GM18867 (cell line): ENCODE measurements around the gene MINDY4.
"Not testable (repeated sequence)": the region's sequence is repeated elsewhere in the genome, so short reads cannot be mapped to it uniquely, and the experiment has no call there.

Source experiments
- ATAC-seq: cut with Tn5 transposase; IDR thresholded peaks from one replicate; pipeline ENCODE4 v1.9.1; 2021; ENCODE audit warnings: mild to moderate bottlenecking, moderate library complexity; ENCODE audit not compliant: unreplicated experiment

The MINDY4 gene

DNA sequence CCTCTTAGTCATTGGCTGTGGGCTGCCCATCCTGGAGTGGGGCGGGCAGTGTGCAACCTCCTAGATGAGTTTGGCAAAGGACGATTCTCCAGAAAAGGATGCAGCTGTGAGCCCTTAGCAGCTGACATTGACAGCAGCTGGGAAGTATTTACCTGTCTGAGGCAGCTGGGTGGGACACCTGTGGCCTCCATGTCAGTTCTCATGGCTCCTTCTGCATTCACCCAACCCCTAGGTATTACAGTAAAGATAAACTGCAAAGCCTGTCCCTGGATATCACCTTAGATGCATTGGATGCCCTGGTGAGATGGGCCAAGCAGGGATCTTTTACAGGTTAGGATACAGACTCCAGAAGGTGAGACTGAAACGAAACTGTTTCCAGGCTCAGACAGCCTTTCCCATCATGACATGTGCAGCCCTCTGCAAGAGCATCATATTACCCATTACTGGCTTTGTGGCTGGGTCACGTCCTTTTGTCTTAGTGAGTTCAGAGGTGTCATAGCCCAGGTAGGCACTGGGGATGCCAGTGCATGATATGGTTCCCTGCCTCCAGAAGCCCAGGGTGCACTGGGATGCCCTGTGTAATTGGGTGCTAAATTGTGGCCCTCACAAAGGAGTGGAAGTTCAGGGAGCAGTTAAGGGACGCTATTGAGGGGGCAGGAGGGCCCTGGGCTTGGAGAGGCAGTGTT is 28.9 kb downstream of the MINDY4 start:
- ATAC-seq, result no peak

DNA sequence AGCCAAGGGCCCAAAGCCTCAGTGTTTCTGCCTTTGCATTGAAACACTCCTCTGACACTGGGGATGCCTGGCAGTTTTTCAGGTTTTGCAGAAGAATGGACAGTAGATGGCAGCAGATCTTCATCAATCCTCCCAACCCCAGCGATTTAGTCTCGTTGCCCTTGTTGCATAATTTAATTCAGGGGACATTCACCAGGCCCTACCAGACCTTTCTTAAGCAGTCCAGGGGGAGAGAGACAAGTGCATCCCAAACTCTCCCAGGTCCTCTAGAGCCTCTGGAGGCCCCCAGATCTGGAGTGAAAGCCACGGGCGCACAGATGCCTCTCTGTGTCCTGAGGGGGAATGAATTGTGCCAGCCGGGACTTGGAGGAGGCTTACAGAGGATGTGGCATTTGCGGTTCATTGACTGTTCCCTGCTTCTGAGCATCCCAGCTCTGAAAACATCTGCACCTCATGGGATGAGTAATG is 29.6 kb downstream of the MINDY4 start:
- peak; percentile 44 for ATAC-seq

GRCh38 chr7:30802812-30803211 is 31.6 kb downstream of the MINDY4 start:
- no peak for ATAC-seq

GRCh38 chr7:30804078-30804661 is 33.0 kb downstream of the MINDY4 start:
- ATAC-seq, result no peak

DNA sequence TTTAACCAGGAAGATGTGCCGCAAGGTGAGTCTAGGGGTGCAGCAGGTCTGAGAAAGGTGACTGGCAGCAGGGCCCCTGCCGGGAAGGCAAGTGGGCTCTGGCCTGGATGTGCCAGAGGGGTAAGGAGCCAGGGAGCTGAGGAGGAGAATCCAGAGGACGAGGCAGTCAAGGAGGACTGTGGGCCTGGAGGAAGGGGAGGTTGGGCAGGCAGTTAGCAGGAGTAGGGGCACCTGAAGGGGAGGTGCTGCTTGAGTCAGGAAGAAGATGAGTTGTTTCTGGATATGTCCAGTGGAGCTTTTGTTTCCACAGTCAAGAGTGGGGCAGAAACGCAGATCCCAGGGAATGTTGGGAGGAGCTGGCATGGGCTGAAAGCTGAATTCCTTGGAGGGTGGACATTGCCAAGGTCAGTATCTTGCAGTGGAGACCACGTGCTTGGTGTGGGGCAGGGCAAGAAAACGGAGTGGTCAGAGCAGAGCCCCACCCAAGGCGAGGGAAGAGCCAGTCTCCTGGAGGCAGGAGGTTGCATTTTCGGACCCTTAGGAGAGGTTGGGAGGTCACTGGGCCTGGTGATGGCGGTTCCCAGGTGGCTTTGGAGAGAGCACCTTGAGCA is 34.0 kb downstream of the MINDY4 start:
- ATAC-seq, result no peak

- ATAC-seq, result no peak
Observed at GRCh38 chr7:30805931-30806330, 34.7 kb downstream of the MINDY4 start.

DNA sequence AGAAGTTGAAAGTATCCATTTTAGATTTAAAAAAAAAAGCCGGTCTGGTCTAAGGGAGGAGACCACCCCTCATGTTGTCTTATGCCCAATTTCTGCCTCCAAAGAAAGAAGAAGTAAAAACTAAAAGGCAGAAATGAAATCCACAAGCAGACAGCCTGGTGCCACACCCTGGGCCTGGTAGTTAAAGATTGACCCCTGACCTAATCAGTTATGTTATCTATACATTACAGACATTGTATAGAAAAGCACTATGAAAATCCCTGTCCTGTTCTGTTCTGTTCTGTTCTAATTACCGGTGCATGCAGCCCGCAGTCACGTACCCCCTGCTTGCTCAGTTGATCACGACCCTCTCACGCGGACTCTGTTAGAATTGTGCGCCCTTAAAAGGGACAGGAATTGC is 36.3 kb downstream of the MINDY4 start:
- not testable (repeated sequence) for ATAC-seq

DNA sequence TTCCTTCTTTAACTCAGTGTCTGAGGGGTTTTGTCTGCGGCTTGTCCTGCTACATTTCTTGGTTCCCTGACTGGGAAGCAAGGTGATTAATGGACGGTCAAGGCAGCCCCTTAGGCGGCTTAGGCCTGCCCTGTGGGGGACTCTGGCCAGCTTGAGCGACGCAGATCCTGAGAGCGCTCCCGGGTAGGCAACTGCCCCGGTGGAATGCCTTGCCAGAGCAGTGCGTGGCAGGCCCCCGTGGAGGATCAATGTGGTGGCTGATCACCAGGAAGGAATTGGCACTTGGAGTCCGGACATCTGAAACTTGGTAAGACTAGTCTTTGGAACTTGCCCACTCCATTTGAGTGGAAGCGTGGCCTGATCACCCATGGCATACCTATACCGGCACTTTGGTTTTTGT is 36.7 kb downstream of the MINDY4 start:
- not testable (repeated sequence) for ATAC-seq

GRCh38 chr7:30810986-30811385 is 39.8 kb downstream of the MINDY4 start:
- no peak for ATAC-seq

GRCh38 chr7:30812676-30813075 is 41.5 kb downstream of the MINDY4 start:
- no peak for ATAC-seq

DNA sequence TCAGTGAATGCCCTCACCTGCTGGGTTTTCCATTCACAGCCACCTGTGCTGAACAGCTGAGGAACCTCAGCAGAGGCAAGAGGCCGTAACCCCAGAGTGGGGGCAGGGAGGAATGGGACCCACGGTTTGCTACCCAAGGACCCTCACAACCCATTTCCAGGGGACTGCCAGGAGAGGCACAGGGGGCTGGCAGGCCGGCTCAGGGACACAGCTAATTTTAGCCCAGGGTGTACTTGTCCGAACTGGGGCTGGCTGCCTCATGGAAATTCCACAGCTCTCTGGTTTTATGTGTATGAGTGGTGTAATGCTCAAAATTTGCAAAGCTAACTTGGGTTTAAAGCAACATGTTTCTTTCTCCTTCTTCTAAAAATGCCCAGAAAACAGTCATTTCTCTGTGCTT is 42.2 kb downstream of the MINDY4 start:
- no peak for ATAC-seq

- no peak for ATAC-seq
Observed at GRCh38 chr7:30814700-30815387, 43.6 kb downstream of the MINDY4 start.

GRCh38 chr7:30815388-30815854 is 44.2 kb downstream of the MINDY4 start:
- no peak for ATAC-seq

- ATAC-seq, result no peak
Observed at GRCh38 chr7:30815951-30816644, 44.9 kb downstream of the MINDY4 start.

DNA sequence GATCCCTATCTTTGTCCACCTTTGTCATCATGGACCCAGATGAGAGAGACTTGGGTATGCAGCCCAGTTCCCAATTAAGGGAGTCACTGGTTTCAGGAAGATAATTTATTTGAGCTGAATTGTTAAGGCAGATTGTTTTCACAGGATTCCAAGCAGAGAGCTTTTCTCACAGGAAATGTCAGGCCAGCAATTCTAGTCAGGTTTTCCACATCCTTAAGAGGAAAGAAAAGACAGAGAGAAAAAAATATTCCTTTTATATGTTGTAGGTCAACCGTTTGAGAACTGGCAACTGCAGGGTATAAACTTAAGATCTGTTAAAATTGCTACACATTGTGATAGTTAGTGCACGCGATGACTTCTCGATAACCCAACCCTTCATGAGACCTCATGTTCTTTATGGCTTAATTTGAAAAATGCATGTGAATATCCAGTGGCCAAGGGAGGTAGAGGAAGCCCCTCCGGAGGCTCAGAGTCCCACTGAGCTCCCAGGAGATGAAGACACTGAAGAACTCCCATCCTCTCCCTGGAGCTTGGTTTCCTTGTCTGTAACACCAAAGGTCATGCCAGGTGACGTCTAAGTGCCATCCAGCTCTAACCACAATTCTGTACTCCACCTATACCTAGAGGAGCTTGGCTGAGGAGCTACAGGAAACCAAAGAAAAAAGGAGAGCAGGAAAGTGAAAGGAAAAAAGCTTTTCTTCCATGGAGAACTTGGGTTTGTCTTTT is 45.6 kb downstream of the MINDY4 start:
- ATAC-seq, result no peak

DNA sequence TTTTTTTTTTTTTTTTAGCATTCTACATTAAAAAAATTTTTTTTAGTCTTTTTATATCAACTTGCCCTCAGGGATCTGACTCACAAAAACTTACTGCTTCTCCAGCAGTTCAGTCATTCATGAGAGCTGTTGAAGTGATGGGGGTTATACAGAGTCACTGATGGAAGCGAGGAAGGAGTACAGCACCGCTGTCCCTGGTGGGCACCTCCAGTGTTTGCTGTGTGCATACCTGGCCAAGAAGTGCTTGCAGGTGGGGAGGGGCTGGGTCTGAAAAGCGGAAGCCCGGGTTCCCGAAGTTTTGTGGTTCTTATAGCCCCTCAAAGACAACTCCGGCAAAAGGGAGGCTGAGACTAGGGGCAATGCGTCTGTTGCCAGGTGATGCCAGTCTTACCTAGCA is 46.2 kb downstream of the MINDY4 start:
- no peak for ATAC-seq

DNA sequence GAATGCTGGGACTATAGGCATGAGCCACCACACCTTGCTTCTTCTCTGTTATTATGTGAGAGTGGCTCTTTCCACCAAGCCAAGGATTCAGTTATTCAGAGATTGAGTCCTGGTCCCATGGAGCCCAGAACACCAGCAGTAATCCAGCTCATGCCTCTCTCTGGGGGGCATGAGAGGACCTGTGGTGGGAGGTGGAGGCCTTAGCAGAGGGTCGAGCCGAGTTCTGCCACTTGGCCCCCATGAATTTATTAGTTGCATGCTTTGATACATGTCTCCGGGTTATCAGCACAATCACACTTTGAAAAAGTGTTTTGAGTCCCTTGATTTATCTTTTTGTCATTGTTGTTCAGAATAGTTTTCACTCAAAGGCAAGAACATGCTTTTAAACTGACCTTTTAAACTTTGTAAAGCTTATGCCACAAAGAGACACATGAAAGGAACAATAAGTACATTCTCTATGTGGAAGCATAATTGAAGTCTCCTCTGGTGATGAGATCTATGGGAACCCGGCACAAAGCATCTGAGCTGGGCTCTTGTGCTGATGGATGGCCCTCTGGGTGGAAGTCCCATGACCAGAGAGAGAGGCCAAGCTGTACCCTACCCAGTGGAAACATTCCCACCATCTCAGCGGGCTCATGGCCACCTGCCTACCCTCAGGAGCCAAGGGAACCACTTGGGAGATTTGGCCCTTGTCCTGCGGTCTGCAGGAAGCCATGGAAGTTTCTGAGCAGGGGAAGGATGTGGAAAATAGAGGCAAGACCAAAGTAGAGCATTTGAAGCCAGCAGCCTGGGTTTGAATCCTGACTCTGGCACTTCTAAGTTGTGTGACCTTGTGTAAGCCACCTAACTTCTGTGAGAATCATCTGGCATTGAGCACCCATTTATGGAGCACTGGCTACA is 53.9 kb downstream of the MINDY4 start:
- ATAC-seq, result no peak

GRCh38 chr7:30826181-30826580 is 55.0 kb downstream of the MINDY4 start:
- ATAC-seq, result no peak

DNA sequence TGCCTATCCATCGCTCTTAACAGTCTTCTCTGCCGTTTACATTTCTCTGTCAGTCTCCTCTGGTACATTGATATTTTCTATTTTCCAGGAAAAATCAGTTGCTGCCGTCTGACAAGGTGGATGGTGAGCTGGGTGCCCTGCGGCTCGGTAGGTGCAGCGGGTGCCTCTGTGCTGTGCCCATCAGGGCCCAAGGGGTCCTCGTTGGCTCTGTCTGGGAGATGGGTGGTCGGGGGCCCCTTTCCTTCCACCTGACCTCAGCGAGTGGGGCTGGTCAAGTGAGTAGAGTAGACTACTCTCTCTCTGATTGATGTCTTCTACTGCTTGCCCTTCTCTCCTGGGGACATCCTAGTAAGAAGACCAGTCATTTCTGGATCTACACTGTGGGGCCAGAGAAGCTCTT is 57.4 kb downstream of the MINDY4 start:
- ATAC-seq, result no peak
